Heart left ventricle (tissue), 13 donors: ENCODE measurements around the gene GAN.

Experiments
- CTCF ChIP-seq, 12 donors: fragments of 200-600 bp; sonication (generic) in 4 of 12; IDR thresholded peaks; one replicate each; pipeline versions ENCODE4 v1.5.0 to v1.8.0; 2018 to 2022; ENCODE audit warnings: antibody characterized with exemption in 12 of 12, mild to moderate bottlenecking in 5 of 12
- POLR2A ChIP-seq, 2 donors: fragments of 450-650 bp; IDR thresholded peaks; one replicate each; pipeline ENCODE4 v1.6.1; 2017; ENCODE audit warnings: antibody characterized with exemption in 2 of 2, mild to moderate bottlenecking in 2 of 2, moderate library complexity in 2 of 2
- donor health status: ischemic (EF 13 %, LVEDD 7.1; RV severe dilation, severe dysfunction).
- donor health status: DM: no; HTN: yes; CAD: no.
- donor health status: DM: no; HTN: no; CAD: no.
- donor health status: ischemic (EF 25% LVEDD 6.9; RV normal size, moderate dysfunction).
- donor health status: ischemic (EF 25% LVEDD 5.7; RV mildly dilated, moderate dysfunction).
- donor health status: ischemic (EF 35%, LVEDD 5.7; RV mildly dilated, moderate dysfunction).
- donor health status: nonischemic (EF 11% LVEDD 7.7; RV severe dilation, severe dysfunction).
- donor health status: DM: yes; HTN: yes; CAD: no.
- donor health status: PGD.
- donor health status: ischemic (EF 29% LVEDD 5.4; RV normal size, mild dysfunction).
- donor health status: nonischemic (EF 23%, LVEDD 6.1; RV moderate dilation, normal function).

GRCh38 chr16:81388357-81388756, 73.6 kb downstream of the GAN start:
- no peak for TF ChIP-seq CTCF (IDR thresholded peaks at IDR 0.05)
- TF ChIP-seq POLR2A (IDR thresholded peaks at IDR 0.05) = no peak
